ENCODE data around the gene TRHDE.

GRCh38 chr12:72610854-72611358 is 338.7 kb downstream of the TRHDE start:
- TF ChIP-seq EZH2phosphoT487 (IDR thresholded peaks at IDR 0.05; ENCODE audit: borderline replicate concordance, low read length) (no peak), EZH2 (IDR thresholded peaks at IDR 0.05; ENCODE audit: low read length, unreplicated experiment) (no peak)
- TF ChIP-seq, protein P1, sequence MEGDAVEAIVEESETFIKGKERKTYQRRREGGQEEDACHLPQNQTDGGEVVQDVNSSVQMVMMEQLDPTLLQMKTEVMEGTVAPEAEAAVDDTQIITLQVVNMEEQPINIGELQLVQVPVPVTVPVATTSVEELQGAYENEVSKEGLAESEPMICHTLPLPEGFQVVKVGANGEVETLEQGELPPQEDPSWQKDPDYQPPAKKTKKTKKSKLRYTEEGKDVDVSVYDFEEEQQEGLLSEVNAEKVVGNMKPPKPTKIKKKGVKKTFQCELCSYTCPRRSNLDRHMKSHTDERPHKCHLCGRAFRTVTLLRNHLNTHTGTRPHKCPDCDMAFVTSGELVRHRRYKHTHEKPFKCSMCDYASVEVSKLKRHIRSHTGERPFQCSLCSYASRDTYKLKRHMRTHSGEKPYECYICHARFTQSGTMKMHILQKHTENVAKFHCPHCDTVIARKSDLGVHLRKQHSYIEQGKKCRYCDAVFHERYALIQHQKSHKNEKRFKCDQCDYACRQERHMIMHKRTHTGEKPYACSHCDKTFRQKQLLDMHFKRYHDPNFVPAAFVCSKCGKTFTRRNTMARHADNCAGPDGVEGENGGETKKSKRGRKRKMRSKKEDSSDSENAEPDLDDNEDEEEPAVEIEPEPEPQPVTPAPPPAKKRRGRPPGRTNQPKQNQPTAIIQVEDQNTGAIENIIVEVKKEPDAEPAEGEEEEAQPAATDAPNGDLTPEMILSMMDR (conservative IDR thresholded peaks at IDR 0.05; ENCODE audit: low read depth, low read length), result no peak
